SK-N-SH treated with all-trans-retinoic acid at 6 μM for 48 hours (cell line): ENCODE data around the gene ZNF142.

Experiments
- ARNTL ChIP-seq: fragments of 450-650 bp; formaldehyde crosslinking; IDR thresholded peaks from 2 replicates; pipeline ENCODE4 v1.5.0; 2020; ENCODE audit warnings: low read depth, mild to moderate bottlenecking, moderate library complexity, borderline replicate concordance
- BACH2 ChIP-seq: fragments of 250-450 bp; sonication (Bioruptor Pico); IDR thresholded peaks from 2 replicates; pipeline ENCODE4 v1.9.0; 2021; ENCODE audit warnings: mild to moderate bottlenecking, borderline replicate concordance
- CREB5 ChIP-seq: fragments of 250-450 bp; sonication (Bioruptor Pico); IDR thresholded peaks from 2 replicates; pipeline ENCODE4 v1.5.1; 2020; ENCODE audit warnings: low read depth, mild to moderate bottlenecking, moderate library complexity
- CSDC2 ChIP-seq: fragments of 250-450 bp; sonication (Bioruptor Pico); IDR thresholded peaks from 2 replicates; pipeline ENCODE4 v1.5.0; 2020; ENCODE audit warnings: mild to moderate bottlenecking, moderate library complexity
- CSRNP3 ChIP-seq: fragments of 250-450 bp; sonication (Bioruptor Pico); IDR thresholded peaks from 2 replicates; pipeline ENCODE4 v1.5.1; 2021; ENCODE audit warnings: mild to moderate bottlenecking, moderate library complexity
- ISL1 ChIP-seq: fragments of 250-450 bp; sonication (Bioruptor Pico); IDR thresholded peaks from 2 replicates; pipeline ENCODE4 v2.1.2; 2022; ENCODE audit warnings: mild to moderate bottlenecking, moderate library complexity
- OSR1 ChIP-seq: fragments of 250-450 bp; sonication (Bioruptor Pico); IDR thresholded peaks from 2 replicates; pipeline ENCODE4 v1.8.0; 2022; ENCODE audit warnings: moderate library complexity, mild to moderate bottlenecking, inconsistent platforms
- PATZ1 ChIP-seq: fragments of 250-450 bp; sonication (Bioruptor Pico); IDR thresholded peaks from 2 replicates; pipeline ENCODE4 v1.8.0; 2020; ENCODE audit warnings: mild to moderate bottlenecking, moderate library complexity, borderline replicate concordance
- PPARA ChIP-seq: fragments of 250-450 bp; sonication (Bioruptor Pico); IDR thresholded peaks from 2 replicates; pipeline ENCODE4 v1.5.0; 2020; ENCODE audit warnings: mild to moderate bottlenecking, borderline replicate concordance
- TOX ChIP-seq: fragments of 250-450 bp; sonication (Bioruptor Pico); IDR thresholded peaks from 2 replicates; pipeline ENCODE4 v1.8.0; 2021; ENCODE audit warnings: mild to moderate bottlenecking, moderate library complexity, borderline replicate concordance
- ZFP30 ChIP-seq: fragments of 450-650 bp; formaldehyde crosslinking; IDR thresholded peaks from 2 replicates; pipeline ENCODE4 v1.5.0; 2022; ENCODE audit warnings: mild to moderate bottlenecking, moderate library complexity
- ZNF70 ChIP-seq: fragments of 450-650 bp; formaldehyde crosslinking; IDR thresholded peaks from 2 replicates; pipeline ENCODE4 v1.5.0; 2020; ENCODE audit warnings: mild to moderate bottlenecking, moderate library complexity

GRCh38 chr2:218691234-218691633 is 31.8 kb upstream of the ZNF142 start:
- TF ChIP-seq BACH2 (CRISPR knock-in tag) (no peak), PATZ1 (CRISPR knock-in tag) (no peak), ZNF70 (CRISPR knock-in tag) (no peak), CSDC2 (CRISPR knock-in tag) (no peak), PPARA (CRISPR knock-in tag) (no peak), ARNTL (CRISPR knock-in tag) (no peak), CREB5 (CRISPR knock-in tag) (no peak), TOX (no peak), CSRNP3 (CRISPR knock-in tag) (no peak), ZFP30 (CRISPR knock-in tag) (no peak), OSR1 (CRISPR knock-in tag) (no peak), ISL1 (no peak)
